Vagina (tissue), 2 donors: ENCODE data around the gene KDM2A. TPM values are rescaled to one million over a fixed set of nuclear protein-coding genes. Genes with fewer than 3 reads are reported as not detected.
"Not testable (repeated sequence)": the region's sequence is repeated elsewhere in the genome, so short reads cannot be mapped to it uniquely, and the experiment has no call there.

Experiments used
- DNase-seq, 2 donors: peaks; one replicate each; pipeline ENCODE4 v3.0.0-alpha.2; 2017; ENCODE audit errors: extremely low spot score in 2 of 2
- H3K27ac ChIP-seq: fragments of 200-600 bp; sonication (generic); one replicate; pipeline ENCODE4 v1.5.1; 2019
- H3K27me3 ChIP-seq: fragments of 200-600 bp; sonication (generic); one replicate; pipeline ENCODE4 v1.5.1; 2019
- H3K36me3 ChIP-seq, 2 donors: fragments of 200-600 bp; sonication (generic); one replicate each; pipeline ENCODE4 v1.5.1; 2017 to 2019
- H3K4me1 ChIP-seq: fragments of 200-600 bp; sonication (generic); one replicate; pipeline ENCODE4 v1.5.1; 2019
- H3K4me3 ChIP-seq, 2 donors: fragments of 200-600 bp; sonication (generic); 1 replicate in 1 of 2; 2 replicates in 1 of 2; pipeline ENCODE4 v1.5.1; 2016 to 2019
- H3K9me3 ChIP-seq: fragments of 200-600 bp; sonication (generic); one replicate; pipeline ENCODE4 v1.5.1; 2019
- POLR2A ChIP-seq, 2 donors: fragments of 450-650 bp; IDR thresholded peaks; one replicate each; pipeline ENCODE4 v1.6.1; 2017; ENCODE audit warnings: antibody characterized with exemption in 2 of 2, mild to moderate bottlenecking in 2 of 2, moderate library complexity in 2 of 2
- POLR2AphosphoS5 ChIP-seq, 2 donors: sonication (generic); formaldehyde crosslinking; IDR thresholded peaks; one replicate each; pipeline ENCODE4 v1.9.0; 2017; ENCODE audit warnings: antibody characterized with exemption in 2 of 2, mild to moderate bottlenecking in 2 of 2, low read depth in 1 of 2; ENCODE audit not compliant: insufficient read depth in 1 of 2
- intact Hi-C: fragments of 100-400 bp; cut with DNase I; formaldehyde crosslinking; loops from one replicate; pipeline ENCODE4 v1.15.1; 2023
- total RNA-seq: library from RNA; depleted of rRNA; stranded (reverse); fragments of >200 nt; gene quantifications from one replicate; pipeline ENCODE4 v1.2.3, GENCODE V29; 2016
- TF ChIP-seq, protein P1 (sequence below), 3 experiments: fragments of 450-650 bp in 2 of 3; fragments of 200-600 bp in 1 of 3; sonication (generic) in 1 of 3; IDR thresholded peaks; one replicate each; pipeline ENCODE4 v1.5.1; 2017 to 2019; ENCODE audit warnings: antibody characterized with exemption in 3 of 3, mild to moderate bottlenecking in 2 of 3, moderate library complexity in 2 of 3

Gene KDM2A
- total RNA-seq, 1 donor from 2014 or later = 51.8 TPM

DNA sequence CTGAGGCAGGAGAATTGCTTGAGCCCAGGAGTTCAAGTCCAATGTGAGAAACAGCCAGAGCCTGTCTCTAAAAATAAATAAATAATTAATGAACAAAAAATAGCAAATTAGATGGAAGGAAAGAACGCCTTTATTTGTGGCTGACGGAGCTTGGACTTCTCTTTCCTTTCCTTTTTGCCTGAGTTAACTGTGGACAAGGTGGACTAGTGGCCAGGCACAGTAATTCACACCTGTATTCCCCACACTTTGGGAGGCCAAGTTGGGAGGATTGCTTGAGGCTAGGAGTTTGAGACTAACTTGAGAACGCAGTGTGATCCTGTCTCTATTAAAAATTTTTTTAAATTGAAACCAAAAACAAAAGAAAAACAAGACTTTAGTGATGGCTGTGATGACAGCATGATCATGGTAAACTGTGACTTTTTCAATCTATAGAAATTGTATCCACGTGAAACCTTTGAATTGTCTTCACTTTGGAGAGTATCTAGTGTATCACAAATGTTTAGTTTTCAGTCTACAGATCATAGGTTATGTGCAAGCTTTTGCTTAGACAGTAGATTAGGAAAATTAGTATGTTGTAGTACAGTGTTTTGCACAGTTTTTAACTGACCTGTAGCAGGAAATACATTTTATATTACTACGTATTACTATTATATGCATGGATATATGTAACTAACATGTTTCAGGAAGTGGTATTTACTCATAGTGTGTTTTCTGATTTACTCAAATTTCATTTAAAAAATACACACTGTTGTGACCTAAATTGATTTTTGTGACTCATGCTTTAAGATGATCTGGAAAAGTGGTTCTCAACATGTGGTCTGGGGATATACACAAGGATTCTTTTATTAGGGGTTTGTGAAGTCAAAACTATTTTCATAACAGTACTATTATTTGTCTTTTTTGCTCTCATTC is 42.1 kb downstream of the KDM2A start:
- TF ChIP-seq POLR2AphosphoS5 (IDR thresholded peaks at IDR 0.05; ENCODE audit: insufficient read depth in 1 of 2, low read depth in 1 of 2) (no peak), POLR2A (IDR thresholded peaks at IDR 0.05) (no peak)
- intact Hi-C loops = loop anchor here (10.0 kb wide), 1 partner anchor 76 kb away; no protein-coding TSS in a partner anchor
- Histone ChIP-seq H3K4me1 (peaks cover 25% of the 10 kb centered on the region), H3K27ac (no peak overlapping the region), H3K9me3 (no peaks in the 10 kb centered on the region), H3K4me3 (no peak overlapping the region), H3K27me3 (no peaks in the 10 kb centered on the region), H3K36me3 (peaks cover 0 to 3% of the 10 kb centered on the region in 2 donors)
- DNase-seq = no peak

DNA sequence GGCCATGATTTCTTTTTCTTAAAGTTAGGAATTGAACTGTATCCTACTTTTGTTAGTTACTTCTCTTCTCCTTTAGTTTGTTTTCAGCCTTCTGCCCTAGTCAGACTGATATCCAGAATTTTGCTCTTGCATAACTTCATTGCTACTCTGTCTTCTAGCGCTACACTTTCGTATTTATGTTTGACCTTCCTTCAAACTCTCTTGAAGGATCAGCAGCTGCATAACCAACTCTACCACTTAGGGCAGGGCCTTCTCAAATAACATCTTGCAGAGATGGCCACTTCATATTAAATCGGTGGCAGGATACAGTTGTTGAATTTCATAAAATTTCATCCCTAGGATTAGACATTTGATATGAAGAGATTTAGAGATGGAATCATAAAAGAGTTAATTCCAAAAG is 43.9 kb downstream of the KDM2A start:
- TF ChIP-seq POLR2A (IDR thresholded peaks at IDR 0.05) = no peak
- TF ChIP-seq, protein P1, sequence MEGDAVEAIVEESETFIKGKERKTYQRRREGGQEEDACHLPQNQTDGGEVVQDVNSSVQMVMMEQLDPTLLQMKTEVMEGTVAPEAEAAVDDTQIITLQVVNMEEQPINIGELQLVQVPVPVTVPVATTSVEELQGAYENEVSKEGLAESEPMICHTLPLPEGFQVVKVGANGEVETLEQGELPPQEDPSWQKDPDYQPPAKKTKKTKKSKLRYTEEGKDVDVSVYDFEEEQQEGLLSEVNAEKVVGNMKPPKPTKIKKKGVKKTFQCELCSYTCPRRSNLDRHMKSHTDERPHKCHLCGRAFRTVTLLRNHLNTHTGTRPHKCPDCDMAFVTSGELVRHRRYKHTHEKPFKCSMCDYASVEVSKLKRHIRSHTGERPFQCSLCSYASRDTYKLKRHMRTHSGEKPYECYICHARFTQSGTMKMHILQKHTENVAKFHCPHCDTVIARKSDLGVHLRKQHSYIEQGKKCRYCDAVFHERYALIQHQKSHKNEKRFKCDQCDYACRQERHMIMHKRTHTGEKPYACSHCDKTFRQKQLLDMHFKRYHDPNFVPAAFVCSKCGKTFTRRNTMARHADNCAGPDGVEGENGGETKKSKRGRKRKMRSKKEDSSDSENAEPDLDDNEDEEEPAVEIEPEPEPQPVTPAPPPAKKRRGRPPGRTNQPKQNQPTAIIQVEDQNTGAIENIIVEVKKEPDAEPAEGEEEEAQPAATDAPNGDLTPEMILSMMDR (IDR thresholded peaks at IDR 0.05) = no peak
- TF ChIP-seq POLR2AphosphoS5 (IDR thresholded peaks at IDR 0.05; ENCODE audit: insufficient read depth in 1 of 2, low read depth in 1 of 2) = no peak
- no peak for DNase-seq
- Histone ChIP-seq H3K4me1 (peaks cover 30% of the 10 kb centered on the region), H3K27ac (no peak overlapping the region), H3K9me3 (no peaks in the 10 kb centered on the region), H3K4me3 (no peak overlapping the region), H3K36me3 (peaks cover 0 to 3% of the 10 kb centered on the region in 2 donors), H3K27me3 (no peaks in the 10 kb centered on the region)
- intact Hi-C loops = loop anchor here (10.0 kb wide), 1 partner anchor 78 kb away; no protein-coding TSS in a partner anchor

DNA sequence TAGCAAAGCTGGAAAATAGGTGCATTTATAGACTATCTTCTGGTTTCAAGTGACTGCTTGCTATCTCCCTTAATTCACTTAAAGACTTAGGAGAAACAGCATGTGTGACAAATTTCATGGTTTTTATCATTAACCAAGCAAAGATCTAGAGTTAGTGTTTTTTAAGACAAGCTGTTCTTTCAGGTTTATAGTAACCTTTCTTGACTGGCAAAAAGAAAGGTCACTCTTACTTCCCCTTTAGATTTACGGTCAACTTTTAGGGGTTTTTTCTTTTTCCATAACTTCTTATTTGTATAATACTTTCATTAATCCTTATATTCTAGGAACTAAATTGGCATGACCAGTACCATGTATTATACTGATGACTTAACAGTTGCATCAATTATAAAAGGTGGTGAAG is 46.6 kb downstream of the KDM2A start:
- H3K27ac ChIP-seq = no peak overlapping the region
- TF ChIP-seq POLR2A (IDR thresholded peaks at IDR 0.05) = no peak
- TF ChIP-seq, protein P1 (IDR thresholded peaks at IDR 0.05) = no peak
- no peak for TF ChIP-seq POLR2AphosphoS5 (IDR thresholded peaks at IDR 0.05; ENCODE audit: insufficient read depth in 1 of 2, low read depth in 1 of 2)

DNA sequence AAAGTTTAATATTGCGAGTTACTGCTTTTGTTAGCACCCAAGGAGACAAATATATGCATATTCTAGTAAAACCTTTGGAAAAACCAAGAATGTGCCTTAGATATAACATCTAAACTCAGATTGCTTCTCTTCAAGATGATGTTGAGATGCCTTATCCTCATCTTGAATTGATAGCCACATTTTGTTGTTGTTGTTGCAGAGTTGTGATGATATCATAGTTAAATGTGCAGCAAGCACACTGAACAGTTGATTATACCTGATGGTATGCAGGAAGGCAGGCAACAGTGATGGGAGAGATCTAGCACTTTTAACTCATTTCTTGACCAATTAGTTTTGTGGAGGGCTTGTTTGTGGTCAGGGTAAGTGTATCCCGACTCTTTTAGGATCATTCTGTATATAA is 48.0 kb downstream of the KDM2A start:
- no peak for DNase-seq
- peaks cover 0 to 3% of the 10 kb centered on the region in 2 donors for H3K36me3 ChIP-seq
- intact Hi-C loops = loop anchor here (10.0 kb wide), 1 partner anchor 82 kb away; no protein-coding TSS in a partner anchor
- no peaks in the 10 kb centered on the region for H3K9me3 ChIP-seq
- H3K27me3 ChIP-seq = no peaks in the 10 kb centered on the region
- TF ChIP-seq, protein P1 (IDR thresholded peaks at IDR 0.05) = no peak
- TF ChIP-seq POLR2AphosphoS5 (IDR thresholded peaks at IDR 0.05; ENCODE audit: insufficient read depth in 1 of 2, low read depth in 1 of 2) (no peak), POLR2A (IDR thresholded peaks at IDR 0.05) (no peak)
- H3K4me1 ChIP-seq = peaks cover 35% of the 10 kb centered on the region
- no peak overlapping the region for H3K4me3 ChIP-seq
- H3K27ac ChIP-seq = no peak overlapping the region

More for the DNA sequence above, 46.6 kb downstream of the KDM2A start:
- no peaks in the 10 kb centered on the region for H3K9me3 ChIP-seq
- H3K4me1 ChIP-seq = peaks cover 27% of the 10 kb centered on the region
- intact Hi-C loops = loop anchor here (10.0 kb wide), 1 partner anchor 81 kb away; no protein-coding TSS in a partner anchor
- H3K27me3 ChIP-seq = no peaks in the 10 kb centered on the region
- peaks cover 0 to 3% of the 10 kb centered on the region in 2 donors for H3K36me3 ChIP-seq
- no peak overlapping the region for H3K4me3 ChIP-seq
- no peak for DNase-seq

DNA sequence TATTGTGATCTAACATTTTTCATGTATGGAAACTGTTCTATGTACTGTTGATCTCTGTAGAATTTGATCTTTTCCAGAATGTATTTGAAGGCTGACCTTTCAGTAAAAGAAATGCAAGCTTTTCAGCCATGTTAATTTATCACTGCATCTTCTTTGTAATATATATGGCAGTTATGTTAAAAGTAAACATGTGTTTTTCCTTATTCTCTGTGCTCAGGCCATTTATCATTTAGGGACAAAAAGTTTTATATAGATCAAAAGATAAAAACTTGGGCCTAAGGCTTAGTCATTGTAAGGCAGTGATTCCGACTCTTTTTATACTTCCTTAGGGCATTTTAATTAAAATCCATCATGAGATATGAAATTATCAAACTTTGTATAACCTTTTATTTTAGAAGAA is 48.7 kb downstream of the KDM2A start:
- intact Hi-C loops = loop anchor here (10.0 kb wide), 1 partner anchor 83 kb away; no protein-coding TSS in a partner anchor
- H3K4me1 ChIP-seq = peaks cover 35% of the 10 kb centered on the region
- no peaks in the 10 kb centered on the region for H3K9me3 ChIP-seq
- H3K4me3 ChIP-seq = no peak overlapping the region
- peaks cover 0 to 3% of the 10 kb centered on the region in 2 donors for H3K36me3 ChIP-seq
- no peak for DNase-seq
- no peak overlapping the region for H3K27ac ChIP-seq
- H3K27me3 ChIP-seq = no peaks in the 10 kb centered on the region
- TF ChIP-seq POLR2AphosphoS5 (IDR thresholded peaks at IDR 0.05; ENCODE audit: insufficient read depth in 1 of 2, low read depth in 1 of 2) (no peak), POLR2A (IDR thresholded peaks at IDR 0.05) (no peak)
- TF ChIP-seq, protein P1 (IDR thresholded peaks at IDR 0.05) = no peak

DNA sequence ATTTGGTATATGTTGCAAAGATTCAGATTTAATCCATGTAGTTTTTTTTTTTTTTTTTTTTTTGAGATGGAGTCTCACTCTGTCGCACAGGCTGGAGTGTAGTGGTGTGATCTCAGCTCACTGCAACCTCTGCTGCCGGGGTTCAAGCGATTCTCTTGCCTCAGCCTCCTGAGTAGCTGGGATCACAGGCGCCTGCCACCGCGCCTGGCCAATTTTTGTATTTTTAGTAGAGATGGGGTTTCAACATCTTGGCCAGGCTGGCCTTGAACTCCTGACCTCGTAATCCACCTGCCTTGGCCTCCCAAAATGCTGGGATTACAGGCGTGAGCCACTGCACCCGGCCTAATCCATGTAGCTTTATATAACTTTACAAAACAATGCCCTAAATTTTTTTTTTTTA is 49.8 kb downstream of the KDM2A start:
- intact Hi-C loops = loop anchor here (10.0 kb wide), 1 partner anchor 84 kb away; no protein-coding TSS in a partner anchor
- H3K36me3 ChIP-seq, H3K27me3 ChIP-seq, H3K9me3 ChIP-seq, H3K27ac ChIP-seq, H3K4me3 ChIP-seq, DNase-seq: not testable (repeated sequence)
- H3K4me1 ChIP-seq = peaks cover 37% of the 10 kb centered on the region
